IPS-18c (cell line): ENCODE results near the gene WDSUB1.

ENCODE experiments used
- H3K4me3 ChIP-seq: 2 replicates; pipeline ENCODE4 v1.7.0; 2013; ENCODE audit warnings: low read depth, mild to moderate bottlenecking, low read length, moderate library complexity; ENCODE audit not compliant: insufficient read depth
- H3K9me3 ChIP-seq: one replicate; pipeline ENCODE4 v1.6.1; 2013; ENCODE audit warnings: mild to moderate bottlenecking, low read length, moderate library complexity; ENCODE audit not compliant: control insufficient read depth, insufficient read depth

The WDSUB1 gene

DNA sequence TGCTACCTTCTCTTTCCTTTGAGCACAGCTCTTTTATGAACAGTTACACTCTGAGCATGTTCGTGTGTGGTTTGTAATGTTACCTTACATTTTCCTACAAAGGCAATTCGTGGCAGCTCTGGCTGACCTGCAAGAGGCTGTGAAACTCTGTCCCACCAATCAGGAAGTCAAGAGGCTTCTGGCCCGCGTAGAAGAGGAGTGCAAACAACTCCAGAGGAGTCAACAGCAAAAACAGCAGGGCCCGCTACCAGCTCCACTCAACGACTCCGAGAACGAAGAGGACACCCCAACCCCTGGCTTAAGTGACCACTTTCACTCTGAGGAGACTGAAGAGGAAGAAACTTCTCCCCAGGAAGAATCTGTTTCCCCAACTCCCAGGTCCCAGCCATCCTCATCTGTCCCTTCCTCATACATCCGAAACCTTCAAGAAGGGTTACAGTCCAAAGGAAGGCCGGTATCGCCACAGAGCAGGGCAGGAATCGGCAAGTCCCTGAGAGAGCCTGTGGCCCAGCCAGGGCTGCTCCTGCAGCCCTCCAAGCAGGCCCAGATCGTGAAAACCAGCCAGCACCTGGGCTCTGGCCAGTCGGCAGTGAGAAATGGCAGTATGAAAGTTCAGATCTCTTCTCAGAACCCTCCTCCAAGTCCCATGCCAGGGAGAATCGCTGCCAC, 56.9 kb downstream of the WDSUB1 start:
- no peaks in the 10 kb centered on the region for H3K9me3 ChIP-seq
- H3K4me3 ChIP-seq = no peak overlapping the region

DNA sequence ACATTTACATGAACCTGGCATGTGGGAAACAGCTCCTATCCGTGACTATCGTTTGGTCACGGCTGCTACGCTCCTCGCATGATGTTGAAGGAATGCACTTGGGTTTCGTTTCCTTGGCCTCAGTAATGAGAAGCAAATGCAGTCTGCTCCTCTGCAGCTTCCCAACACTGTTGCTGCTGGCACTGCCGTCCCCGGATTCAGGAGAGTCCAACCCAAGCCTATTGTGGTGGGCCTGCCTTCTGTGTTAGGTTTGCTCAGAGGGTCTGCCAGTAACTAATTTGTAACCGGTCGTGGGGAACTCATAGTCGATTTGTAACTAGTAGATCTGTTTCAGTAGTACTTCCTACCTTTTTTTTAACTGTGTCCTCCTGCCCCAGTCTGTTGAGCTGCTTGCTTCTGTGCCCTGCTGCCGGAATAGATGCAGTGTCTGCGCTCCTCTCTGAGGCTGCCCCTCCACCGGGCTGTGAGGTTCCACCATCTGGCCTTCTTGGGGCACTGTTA, 58.4 kb downstream of the WDSUB1 start:
- H3K9me3 ChIP-seq = no peaks in the 10 kb centered on the region
- no peak overlapping the region for H3K4me3 ChIP-seq

DNA sequence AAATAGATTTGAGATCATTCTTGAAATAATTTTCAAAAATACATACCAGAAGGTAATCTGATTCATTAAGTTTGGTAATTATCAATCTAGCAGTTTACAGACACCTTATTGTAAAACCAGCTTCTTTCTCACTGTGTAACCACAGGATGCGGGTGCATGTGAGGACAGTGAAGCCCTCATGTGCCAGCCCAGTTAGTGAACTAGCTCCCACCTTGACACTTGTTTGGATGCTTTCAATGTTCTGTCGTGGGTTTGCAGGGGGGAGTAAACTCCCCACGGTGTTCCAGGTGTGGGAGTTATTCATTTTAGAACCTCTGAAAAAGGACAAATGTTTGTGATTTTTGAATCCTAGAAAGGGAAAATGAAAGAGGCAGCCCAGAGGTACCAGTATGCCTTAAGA, 59.0 kb downstream of the WDSUB1 start:
- Histone ChIP-seq H3K4me3 (no peak overlapping the region), H3K9me3 (no peaks in the 10 kb centered on the region)

DNA sequence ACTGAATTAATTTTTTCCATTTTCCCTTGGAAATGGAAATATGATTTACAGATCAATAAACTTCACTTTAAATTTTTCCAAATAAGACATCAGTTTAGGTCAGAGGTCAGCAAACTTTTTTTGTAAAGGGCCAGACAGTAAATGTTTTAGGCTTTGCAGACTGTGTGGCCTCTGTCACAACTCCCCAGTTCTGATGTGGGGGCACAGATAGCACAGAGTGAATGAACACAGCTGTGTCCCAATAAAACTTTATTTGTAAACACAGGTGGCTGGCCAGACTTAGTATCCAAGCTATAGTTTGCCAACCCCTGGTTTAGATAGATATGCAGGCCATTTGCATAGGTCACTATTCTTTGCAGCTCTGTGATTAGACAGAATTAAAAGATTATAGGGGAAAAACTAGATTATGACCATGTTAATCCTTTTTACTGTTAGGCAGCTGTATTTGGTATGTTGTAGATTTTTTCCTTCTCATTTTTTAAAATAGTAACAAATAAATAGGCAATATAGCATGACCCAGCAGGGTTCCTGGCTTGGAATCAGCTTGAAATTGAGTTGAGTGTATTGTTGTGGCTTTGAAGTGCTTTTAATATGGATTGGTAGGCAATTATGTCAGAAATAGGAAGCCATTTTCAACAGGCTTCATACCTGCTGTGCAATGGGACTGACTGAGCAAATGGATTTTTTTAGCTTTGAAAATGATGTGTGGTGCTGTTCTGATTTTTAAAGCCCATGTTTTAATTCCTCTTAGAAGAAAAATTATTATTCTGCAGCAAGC, 59.7 kb downstream of the WDSUB1 start:
- H3K4me3 ChIP-seq = no peak overlapping the region

DNA sequence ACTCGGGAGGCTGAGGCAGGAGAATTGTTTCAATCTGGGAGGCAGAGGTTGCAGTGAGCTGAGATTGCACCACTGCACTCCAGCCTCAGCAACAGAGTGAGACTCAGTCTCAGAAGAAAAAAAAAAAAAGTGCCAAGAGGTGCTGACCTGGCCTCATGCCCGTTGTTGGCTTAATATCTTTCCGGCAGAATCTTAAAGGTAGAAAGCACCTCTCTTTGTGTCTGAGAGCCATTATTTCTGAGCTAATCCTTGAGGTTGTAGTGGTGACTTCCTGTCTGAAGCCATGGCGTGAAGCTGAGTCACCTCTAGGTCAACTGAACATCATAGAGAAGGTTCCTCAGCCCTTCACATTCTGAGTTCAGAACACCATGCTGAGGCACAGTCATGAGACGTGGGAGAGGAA, 60.4 kb downstream of the WDSUB1 start:
- Histone ChIP-seq H3K4me3 (no peak overlapping the region), H3K9me3 (no peaks in the 10 kb centered on the region)

More for the DNA sequence above, 59.7 kb downstream of the WDSUB1 start:
- H3K9me3 ChIP-seq = no peaks in the 10 kb centered on the region

DNA sequence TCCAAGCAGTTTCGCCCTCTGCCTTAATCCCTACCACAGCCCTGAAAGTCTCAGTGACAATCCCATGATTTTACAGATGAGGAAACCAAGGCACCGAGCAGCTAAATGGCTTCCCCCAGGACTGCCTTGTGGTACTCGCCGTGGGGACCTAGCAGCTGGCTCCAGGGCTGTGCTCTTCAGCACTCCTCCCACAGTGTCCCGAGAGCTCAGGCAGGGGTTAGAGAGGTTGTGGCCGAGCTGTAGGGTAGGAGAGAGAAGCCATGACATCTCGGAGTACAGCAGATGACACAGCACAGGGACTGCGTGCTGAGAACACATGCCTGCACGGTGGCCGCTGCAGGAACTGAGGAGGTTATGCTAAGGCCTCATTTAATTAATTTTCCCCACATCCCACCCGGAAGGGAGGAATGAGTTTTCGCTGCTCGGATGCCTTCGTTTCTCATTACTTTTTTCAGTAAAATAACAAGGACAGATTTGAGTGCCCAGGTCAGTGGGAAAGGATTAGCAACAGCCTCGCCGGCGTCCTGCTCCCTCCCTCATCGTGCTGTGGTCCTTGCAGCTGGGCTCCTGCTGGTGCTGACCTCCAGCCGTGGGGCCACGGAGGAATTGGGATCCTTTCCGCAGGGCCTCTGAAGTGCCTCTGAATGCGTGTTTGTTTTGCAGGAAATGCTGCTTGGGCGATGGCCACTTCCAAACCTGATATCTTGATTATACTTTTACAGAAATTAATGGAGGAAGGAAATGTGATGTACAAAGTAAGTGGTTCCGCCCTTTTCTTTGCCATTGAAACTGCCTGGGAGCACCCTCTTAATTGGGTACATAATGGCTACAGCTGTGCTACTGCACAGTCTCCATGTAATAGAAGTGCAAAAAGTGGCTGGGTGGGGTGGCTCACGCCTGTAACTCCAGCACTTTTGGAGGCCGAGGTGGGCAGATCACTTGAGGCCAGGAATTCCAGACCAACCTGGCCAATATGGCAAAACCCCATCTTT, 61.2 kb downstream of the WDSUB1 start:
- H3K9me3 ChIP-seq = no peaks in the 10 kb centered on the region
- H3K4me3 ChIP-seq = no peak overlapping the region

DNA sequence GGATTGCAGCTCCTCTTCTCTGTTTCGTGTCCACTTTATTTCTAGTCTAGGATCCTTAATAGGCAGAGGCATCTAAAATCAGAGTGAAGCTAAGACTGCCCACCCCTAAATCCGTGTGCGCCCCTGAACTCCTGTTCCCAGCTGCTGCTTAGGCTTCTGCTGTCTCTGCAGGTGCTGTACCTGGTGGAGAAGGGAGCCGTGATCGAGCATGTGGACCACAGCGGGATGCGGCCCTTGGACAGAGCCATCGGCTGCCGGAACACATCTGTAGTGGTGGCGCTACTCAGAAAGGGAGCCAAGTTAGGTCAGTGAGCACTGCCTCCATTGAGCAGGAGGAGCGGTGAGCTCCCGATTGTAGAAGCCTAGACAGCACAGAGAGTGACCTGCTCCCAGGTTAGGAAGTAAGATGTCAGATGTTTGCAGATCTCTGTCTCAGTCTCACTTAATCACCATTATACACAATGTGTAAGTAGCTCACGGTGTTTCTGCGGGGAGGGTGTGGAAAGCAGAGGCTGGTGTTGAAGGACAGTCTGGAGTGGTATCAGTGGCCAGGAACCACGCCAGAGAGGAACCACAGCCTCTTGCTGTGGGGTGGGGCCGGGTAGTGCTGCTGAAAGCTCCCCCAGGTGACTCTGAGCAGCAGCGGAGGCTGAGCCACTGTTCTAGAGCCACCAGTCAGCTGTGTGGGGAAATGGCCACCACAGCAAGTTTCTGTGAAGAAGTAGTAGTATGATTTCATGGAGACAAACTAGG, 62.3 kb downstream of the WDSUB1 start:
- Histone ChIP-seq H3K4me3 (no peak overlapping the region), H3K9me3 (no peaks in the 10 kb centered on the region)

DNA sequence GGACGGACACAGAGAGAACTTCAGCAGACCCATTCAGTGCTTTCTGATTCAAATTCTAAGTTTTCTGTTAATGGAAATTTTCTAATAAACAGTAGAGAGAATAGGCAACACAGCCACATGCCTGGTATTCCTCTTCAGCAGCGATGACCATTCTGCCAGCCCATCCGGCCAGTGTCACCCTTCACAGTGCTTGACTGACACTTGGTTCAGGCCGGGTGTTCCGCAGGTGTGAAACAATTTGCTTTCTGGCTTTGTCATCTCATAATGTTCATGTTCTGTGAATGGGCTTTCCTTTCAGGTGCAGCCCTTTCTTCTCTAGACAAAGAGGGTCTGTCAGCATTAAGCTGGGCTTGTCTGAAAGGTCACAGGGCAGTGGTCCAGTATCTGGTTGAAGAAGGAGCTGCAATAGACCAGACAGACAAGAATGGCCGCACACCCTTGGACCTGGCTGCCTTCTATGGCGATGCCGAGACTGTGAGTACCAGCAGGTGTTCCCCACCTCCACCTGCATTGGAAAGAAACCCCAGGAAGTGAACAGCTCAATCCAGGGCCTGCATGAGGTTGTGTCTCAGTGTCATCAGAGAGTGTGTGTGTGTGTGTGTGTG, 67.0 kb downstream of the WDSUB1 start:
- Histone ChIP-seq H3K9me3 (no peaks in the 10 kb centered on the region), H3K4me3 (no peak overlapping the region)

DNA sequence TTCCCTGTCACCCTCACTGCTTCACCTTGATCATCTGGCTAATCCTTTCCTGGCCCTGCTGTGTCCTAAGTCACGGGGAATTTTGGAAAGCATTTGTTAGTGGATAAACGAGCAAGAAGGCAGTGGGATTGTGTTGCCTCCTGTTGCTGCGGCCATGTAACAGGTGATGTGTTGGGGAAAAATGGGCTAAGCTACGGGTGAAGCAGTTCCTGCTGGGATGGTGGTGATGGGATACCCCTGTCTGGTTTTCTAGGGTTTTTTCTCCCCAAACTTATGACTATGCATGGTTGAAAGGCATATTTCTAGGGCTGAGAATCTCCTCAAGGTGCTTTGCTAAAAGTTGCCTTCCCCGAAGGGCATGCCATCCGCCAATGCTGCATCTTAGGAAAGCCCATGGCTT, 68.1 kb downstream of the WDSUB1 start:
- Histone ChIP-seq H3K9me3 (no peaks in the 10 kb centered on the region), H3K4me3 (no peak overlapping the region)

DNA sequence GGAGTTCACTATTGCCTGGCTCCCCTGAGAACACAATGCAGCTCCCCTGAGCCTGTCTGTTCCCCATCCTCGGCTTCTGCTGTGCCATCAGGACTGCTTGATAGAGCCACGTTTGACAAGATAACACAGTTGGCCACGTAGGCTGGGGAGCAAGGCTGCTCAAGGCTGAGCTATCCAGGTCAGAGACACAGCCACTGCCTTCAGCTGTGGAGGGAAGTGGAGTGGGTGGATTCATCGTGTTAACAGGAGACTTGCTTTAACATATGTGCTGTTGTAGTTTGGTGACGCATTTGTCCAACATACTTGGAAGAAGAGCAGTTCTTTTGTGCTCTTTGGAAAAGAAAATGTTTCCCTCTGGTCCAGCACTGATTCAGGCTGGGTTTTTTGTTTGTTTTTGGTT, 68.8 kb downstream of the WDSUB1 start:
- no peaks in the 10 kb centered on the region for H3K9me3 ChIP-seq
- H3K4me3 ChIP-seq = no peak overlapping the region

DNA sequence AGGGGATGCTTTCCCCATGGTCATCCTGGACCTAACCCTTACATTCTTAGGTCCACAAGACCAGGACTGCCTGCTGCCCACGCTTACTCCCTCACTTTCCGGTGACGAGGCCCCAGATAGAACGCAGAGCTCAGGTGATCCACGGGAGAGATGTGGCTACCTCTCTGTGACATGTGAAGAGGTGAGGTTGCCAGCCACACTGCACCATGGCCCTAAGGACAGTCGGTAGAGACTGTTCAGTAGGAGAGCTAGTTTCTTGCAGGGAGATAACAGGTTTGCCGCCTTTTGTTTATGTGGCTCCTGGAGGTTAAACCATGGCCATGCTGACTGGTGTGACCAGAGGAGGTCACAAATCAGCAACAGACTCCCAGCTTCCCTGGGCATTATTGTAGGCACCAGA, 71.4 kb downstream of the WDSUB1 start:
- H3K4me3 ChIP-seq = no peak overlapping the region
- H3K9me3 ChIP-seq = peaks cover 3% of the 10 kb centered on the region

DNA sequence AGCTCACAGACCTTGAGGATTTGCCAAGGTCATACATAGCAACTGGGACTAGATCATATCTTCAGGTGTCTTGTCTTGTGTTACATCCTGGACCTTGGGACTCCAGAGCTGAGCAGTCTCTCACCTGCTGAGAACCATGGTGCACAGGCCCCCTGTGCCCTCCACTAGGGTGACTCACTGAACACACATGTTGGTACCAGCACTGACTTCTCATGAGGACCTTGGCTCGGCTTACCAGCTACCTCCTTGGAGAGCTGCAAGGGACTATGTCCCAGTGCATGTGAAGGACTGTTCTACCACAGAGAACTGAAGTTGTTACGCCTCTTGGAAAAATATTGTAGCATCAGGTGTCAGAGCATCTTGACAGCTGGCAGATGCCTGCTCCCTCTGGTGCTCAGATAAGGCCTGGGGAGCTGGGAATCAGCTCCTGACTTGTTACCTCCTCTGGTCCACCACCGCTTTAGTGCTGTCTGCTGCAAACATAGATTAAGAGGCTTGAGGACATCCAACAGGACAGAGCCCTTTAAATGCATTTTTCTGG, 72.1 kb downstream of the WDSUB1 start:
- H3K4me3 ChIP-seq = no peak overlapping the region
- peaks cover 3% of the 10 kb centered on the region for H3K9me3 ChIP-seq

DNA sequence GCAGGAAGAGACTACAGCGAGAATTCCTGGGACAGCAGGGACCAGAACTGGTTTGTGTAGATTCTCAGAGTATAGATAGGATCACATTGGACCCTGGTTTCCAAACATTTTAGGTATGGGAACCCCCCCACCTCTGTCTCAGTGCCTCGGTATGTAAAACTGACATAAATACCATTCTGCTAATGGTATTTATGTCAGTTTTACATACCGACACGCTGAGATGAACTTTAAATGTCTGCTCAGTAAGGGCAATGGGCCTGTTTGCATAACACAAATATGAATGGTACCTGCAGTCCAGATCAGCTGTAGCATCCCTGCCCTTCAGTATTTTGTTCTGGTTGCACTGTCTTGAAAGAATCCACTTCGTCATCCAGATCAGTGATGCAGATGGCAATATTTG, 73.2 kb downstream of the WDSUB1 start:
- Histone ChIP-seq H3K4me3 (no peak overlapping the region), H3K9me3 (peaks cover 3% of the 10 kb centered on the region)

DNA sequence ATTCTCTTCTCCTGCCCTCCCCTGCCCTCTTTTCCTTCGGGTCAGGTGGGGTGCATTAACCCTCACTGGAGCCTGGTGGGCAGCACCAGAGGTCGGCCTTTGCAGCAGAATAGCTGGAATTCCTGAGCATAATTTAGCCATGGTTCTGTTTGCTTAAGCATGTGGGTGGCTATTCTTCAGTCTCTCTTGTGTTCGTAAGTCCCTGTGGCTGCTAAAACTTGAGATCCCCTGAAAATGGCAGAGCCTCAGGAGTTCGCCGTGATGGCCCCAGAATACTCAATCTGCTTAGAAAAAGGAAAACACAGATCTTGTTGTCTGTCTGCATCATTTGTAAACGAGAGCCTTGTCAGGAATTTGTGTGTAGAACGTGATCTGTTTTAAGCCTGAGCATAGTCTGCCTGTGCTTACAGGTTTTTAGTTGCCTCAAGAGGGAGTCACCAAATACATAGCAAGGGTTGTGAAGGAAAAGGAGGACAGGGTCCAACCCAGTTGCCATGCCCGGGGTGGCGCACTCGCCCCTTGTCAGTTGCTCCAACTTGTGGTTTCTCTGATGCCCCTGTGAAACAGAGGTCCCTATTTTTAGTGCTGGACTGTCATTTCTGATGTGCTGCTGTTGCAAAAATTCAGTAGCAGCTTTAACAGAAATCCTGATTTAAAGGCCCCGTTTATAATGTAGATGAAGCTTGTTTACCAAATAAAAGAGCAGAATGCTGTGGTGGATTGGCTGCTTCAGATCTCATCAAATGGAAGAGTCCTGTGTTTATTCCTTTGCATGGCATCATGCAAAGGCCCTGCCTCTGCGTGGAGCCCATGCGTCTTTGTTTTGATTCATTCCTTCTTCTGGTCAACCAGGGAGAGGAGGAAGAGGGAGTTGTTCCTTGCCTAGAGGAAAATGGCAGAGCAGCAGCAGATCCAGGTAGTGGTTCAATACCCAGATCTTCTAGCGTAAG, 74.8 kb downstream of the WDSUB1 start:
- Histone ChIP-seq H3K4me3 (no peak overlapping the region), H3K9me3 (peaks cover 3% of the 10 kb centered on the region)
